ENCODE measurements around the gene SPC25.
A peak's percentile ranks its signal among the peaks of the same experiment; 100 is the strongest.
"Not testable (repeated sequence)": the region's sequence is repeated elsewhere in the genome, so short reads cannot be mapped to it uniquely, and the experiment has no call there.

Gene SPC25, protein sequence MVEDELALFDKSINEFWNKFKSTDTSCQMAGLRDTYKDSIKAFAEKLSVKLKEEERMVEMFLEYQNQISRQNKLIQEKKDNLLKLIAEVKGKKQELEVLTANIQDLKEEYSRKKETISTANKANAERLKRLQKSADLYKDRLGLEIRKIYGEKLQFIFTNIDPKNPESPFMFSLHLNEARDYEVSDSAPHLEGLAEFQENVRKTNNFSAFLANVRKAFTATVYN

DNA sequence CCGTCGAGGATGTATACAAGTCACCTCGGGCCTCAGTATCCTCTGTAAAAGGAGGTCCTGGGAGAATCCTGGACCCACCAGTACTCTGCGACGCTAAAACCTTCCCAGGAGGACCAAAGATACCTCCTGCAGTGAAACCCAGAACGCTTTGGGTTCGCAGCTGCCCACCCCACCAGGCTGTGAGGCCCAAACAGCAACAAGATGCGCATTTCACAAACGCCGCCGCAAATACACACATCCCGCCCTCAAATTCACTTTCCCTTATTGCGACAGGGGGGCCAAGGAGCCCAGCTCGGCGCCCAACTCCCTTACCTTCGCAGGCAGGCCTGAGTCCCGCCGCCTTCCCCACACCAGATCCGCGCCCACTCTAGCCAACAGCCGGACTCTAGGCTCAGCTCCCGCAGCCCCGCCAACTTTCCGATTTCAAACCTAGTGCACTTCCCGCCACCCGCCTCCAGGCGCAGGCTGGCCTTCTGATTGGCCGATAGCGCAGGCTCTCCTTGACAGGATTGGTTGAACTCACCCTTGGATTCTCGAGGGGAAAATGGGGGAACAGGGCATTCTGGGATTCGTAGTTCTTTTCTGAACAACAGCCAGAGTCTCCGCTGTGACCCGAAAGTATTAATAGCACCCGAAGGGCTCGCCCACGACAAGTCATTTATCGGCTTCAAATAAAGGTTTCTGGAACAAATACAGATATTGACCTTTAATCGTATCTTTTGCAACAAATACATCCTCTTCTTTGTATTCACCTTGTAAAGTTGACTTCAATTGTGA is at the start of gene SPC25:
Gene SPC25, minus strand, starts transcription at position 425 of the 777 bp plus-strand sequence. CDS start 911 bp downstream, outside the sequence.
- DNase-seq (ENCODE audit: low read depth in 2 of 2), result peak; percentile 77

DNA sequence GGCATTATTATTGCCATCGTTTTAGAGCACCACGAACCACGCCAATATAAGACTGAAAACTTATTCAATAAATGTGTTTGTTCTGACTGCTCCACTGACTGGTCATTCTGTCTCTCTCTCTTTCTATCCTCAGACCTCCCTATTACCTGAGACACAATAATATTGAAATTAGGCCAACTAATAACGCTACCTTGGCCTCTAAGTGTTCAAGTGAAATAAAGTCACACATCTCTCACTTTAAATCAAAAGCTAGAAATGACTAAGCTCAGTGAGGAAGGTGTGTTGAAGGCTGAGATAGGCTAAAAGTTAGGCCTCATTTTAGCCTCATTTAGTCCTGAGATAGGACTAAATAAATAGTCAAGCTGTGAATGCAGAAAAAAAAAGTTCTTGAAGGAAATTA is 49.7 kb upstream of the SPC25 start:
- DNase-seq (ENCODE audit: low read depth in 2 of 2), result no peak

- no peak for DNase-seq (ENCODE audit: low read depth in 2 of 2)
Measured at GRCh38 chr2:168939061-168939460, 48.8 kb upstream of the SPC25 start.

- DNase-seq (ENCODE audit: low read depth in 2 of 2), result no peak
Measured at GRCh38 chr2:168935810-168936581, 45.8 kb upstream of the SPC25 start.

- DNase-seq (ENCODE audit: low read depth in 2 of 2), result no peak
Measured at GRCh38 chr2:168934826-168935225, 44.6 kb upstream of the SPC25 start.

DNA sequence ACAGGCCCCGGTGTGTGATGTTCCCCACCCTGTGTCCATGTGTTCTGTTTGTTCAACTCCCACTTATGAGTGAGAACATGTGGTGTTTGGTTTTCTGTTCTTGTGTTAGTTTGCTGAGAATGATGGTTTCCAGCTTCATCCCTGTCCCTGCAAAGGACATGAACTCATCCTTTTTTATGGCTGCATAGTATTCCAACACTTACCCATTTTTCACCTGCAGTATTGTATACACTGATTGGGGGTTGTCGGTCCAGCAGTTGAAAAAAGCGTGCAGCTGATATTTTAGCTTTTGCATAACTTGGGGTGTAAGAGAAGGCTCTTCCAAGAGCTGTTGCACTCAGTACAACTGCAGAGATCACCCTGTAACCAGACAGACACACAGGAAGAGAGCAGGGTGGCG is 41.9 kb upstream of the SPC25 start:
- not testable (repeated sequence) for DNase-seq (ENCODE audit: low read depth in 2 of 2)

DNA sequence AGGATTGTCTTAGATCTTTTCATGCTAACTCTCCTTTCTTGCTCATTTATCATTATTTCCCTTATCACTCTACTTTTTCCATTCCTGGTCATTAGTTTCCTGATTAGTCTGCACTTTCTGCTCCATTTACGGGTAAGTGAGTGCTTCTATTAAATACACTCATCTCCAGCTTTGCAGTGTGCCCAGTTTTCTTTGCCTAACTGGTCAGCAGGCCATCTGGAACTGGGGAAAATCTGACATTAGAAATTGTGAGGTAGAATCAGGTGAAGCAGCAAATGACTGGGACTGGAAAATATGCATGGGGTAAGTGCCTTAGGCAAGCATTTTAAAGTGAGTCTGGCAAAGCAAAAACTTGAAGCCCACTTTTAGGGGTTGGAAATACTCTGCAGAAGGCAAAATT is 40.0 kb upstream of the SPC25 start:
- no peak for DNase-seq (ENCODE audit: low read depth in 2 of 2)

DNA sequence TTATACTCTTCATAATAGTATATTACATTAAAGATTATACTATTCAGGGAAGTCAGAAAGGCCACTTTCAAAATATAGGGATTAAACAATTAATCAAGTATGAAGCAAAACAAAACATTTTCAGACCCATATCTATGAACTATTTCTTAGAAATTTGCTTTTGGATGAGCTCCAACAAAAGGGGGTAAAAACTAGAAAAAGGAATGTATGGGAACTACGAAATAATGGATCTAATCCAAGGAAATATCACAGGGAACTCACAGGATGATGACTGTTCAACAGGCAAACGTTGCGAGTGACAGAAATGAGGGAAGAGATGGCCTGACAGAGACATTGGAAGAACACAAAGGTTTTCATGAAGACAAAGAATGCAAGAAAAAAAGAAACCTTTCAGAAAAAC is 38.8 kb upstream of the SPC25 start:
- no peak for DNase-seq (ENCODE audit: low read depth in 2 of 2)

- no peak for DNase-seq (ENCODE audit: low read depth in 2 of 2)
Measured at GRCh38 chr2:168928113-168928831, 38.0 kb upstream of the SPC25 start.

- DNase-seq (ENCODE audit: low read depth in 2 of 2), result no peak
Measured at GRCh38 chr2:168926621-168927386, 36.6 kb upstream of the SPC25 start.

DNA sequence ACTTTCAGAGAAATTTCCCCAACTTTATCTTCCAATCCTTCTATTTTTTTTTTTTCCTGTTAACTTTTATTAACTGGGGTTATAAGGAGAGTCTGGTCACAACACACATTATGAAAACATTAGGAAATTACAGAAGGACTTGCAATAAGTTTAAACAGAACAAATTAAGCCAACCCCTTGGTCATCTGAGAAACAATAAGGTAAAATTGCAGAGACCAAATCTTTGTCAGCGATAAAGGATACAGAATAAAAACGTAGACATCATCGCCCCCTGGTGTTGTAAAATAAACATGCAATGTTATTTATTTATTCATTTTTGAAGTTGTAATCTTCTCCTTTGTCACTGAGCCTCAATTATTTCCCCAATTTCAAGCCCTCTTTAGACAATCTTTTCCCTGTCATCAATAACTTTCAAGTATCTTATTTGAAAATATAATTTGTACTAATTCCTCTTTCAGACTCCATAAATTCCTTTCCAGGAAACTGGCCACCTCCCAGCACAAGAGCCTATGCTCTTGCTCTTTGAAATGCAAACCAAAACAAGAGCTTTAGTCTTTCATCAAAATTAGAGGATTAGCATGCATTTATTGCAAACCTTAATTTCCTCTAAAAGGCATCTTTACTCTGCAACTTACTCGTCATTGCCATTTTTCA is 30.4 kb upstream of the SPC25 start:
- no peak for DNase-seq (ENCODE audit: low read depth in 2 of 2)

DNA sequence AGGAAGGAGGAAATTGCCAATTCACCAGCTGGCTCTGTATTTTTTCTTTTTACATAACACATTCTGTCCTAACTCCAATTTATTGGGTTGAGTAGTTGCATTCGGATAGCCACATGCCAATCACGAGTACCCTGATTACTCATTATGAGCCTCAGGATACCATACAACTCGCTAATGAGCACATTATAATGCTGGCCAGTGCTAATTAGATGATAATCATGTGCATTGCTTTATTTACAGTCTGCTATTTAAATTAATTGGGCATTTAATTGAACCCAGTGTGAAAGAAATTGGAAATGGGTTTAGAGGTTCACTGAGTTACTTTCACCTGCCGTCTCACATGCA is 26.1 kb upstream of the SPC25 start:
- no peak for DNase-seq (ENCODE audit: low read depth in 2 of 2)

DNA sequence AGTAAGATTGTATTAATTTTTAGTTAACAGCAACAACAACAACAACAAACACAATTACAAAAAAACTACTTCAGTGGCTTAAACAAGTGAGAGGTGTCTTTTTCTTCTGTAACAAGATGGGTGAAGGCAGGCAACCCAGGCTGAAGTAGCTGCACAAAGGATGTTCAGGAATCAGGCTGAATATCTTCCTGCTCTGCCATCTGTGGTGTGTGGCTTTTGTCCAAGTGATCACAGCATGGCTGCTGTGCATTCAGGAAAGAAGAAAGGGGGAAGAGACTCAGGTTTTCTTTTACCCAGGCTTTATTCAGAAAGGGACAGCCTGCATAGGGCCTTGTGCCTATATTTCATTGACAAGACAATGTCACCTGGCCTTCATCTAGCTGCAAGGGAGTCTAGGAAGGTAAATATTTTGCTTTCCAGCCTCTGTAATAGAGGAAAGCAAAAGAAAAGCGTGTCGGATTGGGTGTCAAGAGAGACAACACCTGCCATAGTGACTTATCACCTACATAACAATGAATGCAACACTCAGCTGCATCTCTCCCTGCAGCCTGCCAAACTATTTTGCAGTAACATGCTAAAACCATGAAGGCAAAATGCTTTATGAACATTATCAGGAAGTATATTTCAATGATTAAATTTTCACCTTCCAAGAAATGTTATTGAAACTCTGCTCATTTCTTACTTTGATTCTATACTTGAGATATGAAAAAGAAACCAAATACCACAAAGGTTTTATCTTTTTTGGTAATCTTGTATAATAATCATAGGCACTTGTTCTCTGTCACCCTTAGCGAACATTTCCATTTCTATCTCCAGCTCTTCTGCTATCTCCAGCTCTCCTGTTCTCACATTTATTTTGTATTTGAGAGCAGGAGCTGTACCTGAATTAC is 25.5 kb upstream of the SPC25 start:
- no peak for DNase-seq (ENCODE audit: low read depth in 2 of 2)

- no peak for DNase-seq (ENCODE audit: low read depth in 2 of 2)
Measured at GRCh38 chr2:168913495-168913894, 23.3 kb upstream of the SPC25 start.

DNA sequence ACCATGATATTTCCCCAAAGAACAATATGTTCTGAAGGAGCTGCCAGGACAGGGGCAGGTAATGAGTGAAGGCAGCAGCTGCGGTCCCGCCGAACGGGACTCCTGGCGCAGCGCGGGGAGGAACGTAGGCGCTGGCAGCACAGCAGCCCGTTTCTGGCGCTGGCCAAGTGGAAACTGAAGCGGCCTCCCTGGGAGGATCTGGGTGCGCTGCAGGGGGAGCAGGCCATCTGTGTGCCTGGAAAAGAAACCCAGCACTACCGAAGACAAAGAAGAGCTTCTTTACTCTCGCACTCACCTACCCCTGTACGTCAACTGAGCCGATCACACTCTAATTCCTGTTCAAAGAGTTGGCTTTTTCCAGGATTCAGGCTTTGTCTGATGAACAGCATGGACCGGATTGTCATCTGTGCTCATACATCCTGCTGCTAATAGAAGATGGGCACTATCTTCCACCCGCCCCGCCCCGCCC is 22.7 kb upstream of the SPC25 start:
- no peak for DNase-seq (ENCODE audit: low read depth in 2 of 2)

GRCh38 chr2:168912466-168912865 is 22.2 kb upstream of the SPC25 start:
- DNase-seq (ENCODE audit: low read depth in 2 of 2), result no peak

DNA sequence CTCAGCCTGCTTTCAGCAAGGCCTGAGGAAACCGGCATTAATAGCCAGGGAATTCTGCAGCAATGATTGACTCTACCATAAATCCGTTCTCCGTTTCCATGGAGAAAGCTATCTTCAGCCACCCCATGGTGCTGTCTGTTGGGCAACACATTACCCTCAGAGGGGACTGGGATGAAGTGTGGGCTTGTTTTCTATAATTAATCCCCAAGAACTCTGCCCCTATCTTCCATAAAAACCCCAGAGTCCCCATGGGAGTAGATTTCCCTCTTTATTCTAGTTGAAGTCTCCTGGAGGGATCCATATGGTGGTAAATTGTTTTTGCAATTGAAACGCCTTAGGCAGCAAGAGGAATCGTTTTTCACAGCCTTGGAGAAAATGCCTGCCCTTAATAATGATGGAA is 20.1 kb upstream of the SPC25 start:
- no peak for DNase-seq (ENCODE audit: low read depth in 2 of 2)

- no peak for DNase-seq (ENCODE audit: low read depth in 2 of 2)
Measured at GRCh38 chr2:168907940-168908662, 17.9 kb upstream of the SPC25 start.

DNA sequence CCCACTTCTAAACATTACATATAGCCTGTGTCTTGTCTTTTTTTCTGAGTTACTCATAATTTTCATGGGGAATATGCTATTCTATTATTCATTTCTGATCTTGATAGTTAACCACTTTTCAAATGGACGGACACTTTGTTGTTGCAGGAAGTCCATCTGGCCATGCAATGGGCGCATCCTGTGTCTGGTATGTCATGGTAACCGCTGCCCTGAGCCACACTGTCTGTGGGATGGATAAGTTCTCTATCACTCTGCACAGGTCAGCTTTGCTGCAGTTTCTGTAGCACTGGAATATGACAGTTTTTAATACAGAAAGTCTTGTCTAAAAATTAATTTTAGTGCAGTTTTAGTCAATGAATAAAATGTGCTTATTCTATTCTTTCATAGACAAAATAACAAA is 14.1 kb upstream of the SPC25 start:
- no peak for DNase-seq (ENCODE audit: low read depth in 2 of 2)

All from activated CD4-positive, alpha-beta T cell treated with anti-CD3 and anti-CD28 coated beads for 24 hours (primary cell).